ENCODE results near the gene LSS.

DNA sequence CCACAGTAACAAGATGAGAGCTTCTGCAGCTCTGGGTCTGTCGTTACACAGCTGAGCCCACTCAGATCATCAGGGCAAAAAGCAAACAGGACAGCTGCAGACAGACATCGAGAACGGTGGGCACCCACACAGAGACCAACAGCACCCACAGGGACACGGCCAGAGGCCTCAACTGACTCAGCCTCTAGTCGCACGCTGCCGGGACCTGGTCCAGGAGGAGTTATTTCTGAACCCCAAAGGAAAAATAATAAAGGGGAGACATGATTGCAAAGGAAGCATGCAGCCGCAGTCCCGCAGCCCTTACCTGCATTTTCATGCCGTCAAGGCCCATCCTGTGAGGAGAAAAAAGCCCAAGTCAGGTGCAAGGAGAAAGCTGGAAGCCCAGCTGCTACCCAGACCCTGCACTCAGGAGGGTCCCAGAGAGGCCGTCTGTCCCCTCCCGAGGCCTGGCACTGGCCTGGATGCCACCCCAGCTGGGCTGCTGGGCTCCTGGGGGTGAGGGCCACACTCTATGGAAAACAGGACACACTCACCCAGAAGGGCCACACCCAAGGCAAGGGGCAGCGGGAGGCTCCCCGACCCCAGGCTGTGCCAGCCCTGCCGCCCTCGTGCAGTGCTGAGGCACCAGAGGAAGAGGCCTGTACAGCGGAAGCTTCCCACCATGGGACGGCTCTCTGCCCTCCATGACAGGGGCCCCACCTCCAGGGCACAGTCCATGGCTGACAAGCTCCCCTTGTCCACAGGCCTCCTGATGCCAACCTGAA, 15.7 kb downstream of the LSS start:
- TF ChIP-seq, protein P1, sequence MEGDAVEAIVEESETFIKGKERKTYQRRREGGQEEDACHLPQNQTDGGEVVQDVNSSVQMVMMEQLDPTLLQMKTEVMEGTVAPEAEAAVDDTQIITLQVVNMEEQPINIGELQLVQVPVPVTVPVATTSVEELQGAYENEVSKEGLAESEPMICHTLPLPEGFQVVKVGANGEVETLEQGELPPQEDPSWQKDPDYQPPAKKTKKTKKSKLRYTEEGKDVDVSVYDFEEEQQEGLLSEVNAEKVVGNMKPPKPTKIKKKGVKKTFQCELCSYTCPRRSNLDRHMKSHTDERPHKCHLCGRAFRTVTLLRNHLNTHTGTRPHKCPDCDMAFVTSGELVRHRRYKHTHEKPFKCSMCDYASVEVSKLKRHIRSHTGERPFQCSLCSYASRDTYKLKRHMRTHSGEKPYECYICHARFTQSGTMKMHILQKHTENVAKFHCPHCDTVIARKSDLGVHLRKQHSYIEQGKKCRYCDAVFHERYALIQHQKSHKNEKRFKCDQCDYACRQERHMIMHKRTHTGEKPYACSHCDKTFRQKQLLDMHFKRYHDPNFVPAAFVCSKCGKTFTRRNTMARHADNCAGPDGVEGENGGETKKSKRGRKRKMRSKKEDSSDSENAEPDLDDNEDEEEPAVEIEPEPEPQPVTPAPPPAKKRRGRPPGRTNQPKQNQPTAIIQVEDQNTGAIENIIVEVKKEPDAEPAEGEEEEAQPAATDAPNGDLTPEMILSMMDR (IDR thresholded peaks at IDR 0.05) = no peak
- TF ChIP-seq EP300 (IDR thresholded peaks at IDR 0.05) (no peak), POLR2A (IDR thresholded peaks at IDR 0.05) (no peak), POLR2AphosphoS5 (IDR thresholded peaks at IDR 0.05) (no peak)
